ENCODE data around the gene LAMB4. TPM values are rescaled to one million over a fixed set of nuclear protein-coding genes. Genes with fewer than 3 reads are reported as not detected.

The LAMB4 gene, protein sequence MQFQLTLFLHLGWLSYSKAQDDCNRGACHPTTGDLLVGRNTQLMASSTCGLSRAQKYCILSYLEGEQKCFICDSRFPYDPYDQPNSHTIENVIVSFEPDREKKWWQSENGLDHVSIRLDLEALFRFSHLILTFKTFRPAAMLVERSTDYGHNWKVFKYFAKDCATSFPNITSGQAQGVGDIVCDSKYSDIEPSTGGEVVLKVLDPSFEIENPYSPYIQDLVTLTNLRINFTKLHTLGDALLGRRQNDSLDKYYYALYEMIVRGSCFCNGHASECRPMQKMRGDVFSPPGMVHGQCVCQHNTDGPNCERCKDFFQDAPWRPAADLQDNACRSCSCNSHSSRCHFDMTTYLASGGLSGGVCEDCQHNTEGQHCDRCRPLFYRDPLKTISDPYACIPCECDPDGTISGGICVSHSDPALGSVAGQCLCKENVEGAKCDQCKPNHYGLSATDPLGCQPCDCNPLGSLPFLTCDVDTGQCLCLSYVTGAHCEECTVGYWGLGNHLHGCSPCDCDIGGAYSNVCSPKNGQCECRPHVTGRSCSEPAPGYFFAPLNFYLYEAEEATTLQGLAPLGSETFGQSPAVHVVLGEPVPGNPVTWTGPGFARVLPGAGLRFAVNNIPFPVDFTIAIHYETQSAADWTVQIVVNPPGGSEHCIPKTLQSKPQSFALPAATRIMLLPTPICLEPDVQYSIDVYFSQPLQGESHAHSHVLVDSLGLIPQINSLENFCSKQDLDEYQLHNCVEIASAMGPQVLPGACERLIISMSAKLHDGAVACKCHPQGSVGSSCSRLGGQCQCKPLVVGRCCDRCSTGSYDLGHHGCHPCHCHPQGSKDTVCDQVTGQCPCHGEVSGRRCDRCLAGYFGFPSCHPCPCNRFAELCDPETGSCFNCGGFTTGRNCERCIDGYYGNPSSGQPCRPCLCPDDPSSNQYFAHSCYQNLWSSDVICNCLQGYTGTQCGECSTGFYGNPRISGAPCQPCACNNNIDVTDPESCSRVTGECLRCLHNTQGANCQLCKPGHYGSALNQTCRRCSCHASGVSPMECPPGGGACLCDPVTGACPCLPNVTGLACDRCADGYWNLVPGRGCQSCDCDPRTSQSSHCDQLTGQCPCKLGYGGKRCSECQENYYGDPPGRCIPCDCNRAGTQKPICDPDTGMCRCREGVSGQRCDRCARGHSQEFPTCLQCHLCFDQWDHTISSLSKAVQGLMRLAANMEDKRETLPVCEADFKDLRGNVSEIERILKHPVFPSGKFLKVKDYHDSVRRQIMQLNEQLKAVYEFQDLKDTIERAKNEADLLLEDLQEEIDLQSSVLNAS (N-terminal part only)
- total RNA-seq: not detected
- not detected for polyA plus RNA-seq

DNA sequence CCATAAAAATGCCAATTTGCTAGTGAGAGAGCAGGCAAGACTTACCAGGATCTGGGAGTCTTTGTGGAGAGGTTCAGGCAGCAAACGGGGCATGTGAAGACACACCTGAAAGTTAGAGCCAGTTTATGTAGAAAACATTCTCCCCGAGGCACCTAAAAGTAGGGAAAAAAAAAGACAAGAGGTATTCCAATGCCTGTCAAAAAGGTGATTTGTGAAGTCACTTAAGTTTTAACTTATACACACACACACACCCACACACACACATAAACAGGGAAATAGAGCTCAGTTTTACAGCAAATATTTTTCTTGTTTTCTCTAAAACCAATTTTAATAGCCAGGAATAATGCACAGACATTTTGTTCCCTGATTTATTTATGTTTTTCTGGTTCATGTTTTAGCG, at the start of gene LAMB4:
Gene LAMB4 (minus strand): TSS at position 101 of the 400 bp plus-strand sequence. CDS start 7,197 bp downstream, outside the sequence.
- intact Hi-C loops (cut with micrococcal nuclease): no loop called here
- no peaks in the 10 kb centered on the region for H3K36me3 Mint-ChIP-seq
- no peak within 1 kb of the TSS for H3K4me3 Mint-ChIP-seq
- peaks cover under 1 to 5% (median 3%) of the 10 kb centered on the region in 4 donors for H3K4me1 Mint-ChIP-seq
- Histone ChIP-seq H3K36me3 (ENCODE audit: insufficient read depth, low read length) (no peaks in the 10 kb centered on the region), H3K27ac (ENCODE audit: low read depth, low read length) (no peak within 1 kb of the TSS), H3K27me3 (ENCODE audit: insufficient read depth, low read length) (no peaks in the 10 kb centered on the region), H3K4me1 (ENCODE audit: insufficient read depth, low read length) (peaks cover 3% of the 10 kb centered on the region), H3K9me3 (ENCODE audit: control insufficient read depth in 1 of 2, low read length in 2 of 2) (no peaks in the 10 kb centered on the region), H3K4me3 (ENCODE audit: low read length in 2 of 2) (no peak within 1 kb of the TSS)
- ChIA-PET POLR2A (ENCODE audit: partially characterized antibody) (no interaction called here), CTCF (ENCODE audit: partially characterized antibody) (interaction anchor here (2.1 kb wide), 1 partner anchor 15 kb away, joined by 6 read pairs; no protein-coding TSS in a partner anchor)
- no peak within 1 kb of the TSS for H3K27ac Mint-ChIP-seq
- H3K27me3 Mint-ChIP-seq: peaks cover 0 to 2% of the 10 kb centered on the region in 2 donors
- no peak for DNase-seq
- H3K9me3 Mint-ChIP-seq: no peaks in the 10 kb centered on the region

DNA sequence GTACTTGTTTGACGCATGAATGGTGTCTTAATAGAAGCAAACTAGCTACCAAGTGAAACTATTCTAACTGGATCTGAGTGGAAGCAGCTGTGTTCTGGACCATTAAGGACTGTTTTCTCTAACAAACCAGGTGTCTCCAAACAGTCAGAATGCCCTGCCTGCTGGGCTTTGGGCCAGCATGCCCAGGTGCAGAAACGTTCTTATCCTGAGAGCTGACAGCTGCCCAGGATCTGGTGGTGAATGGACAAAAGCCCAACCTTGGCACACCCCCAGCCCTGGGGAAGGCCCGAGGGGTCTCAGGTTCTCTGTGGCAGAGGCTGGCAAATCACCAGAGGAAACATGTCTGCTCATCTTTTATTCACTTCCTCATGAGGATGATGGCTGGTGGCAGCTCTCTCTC, 48.2 kb upstream of the LAMB4 start:
- Histone ChIP-seq H3K36me3 (ENCODE audit: insufficient read depth, low read length) (no peaks in the 10 kb centered on the region), H3K4me3 (ENCODE audit: low read length in 2 of 2) (no peak overlapping the region), H3K27me3 (ENCODE audit: insufficient read depth, low read length) (no peaks in the 10 kb centered on the region), H3K27ac (ENCODE audit: low read depth, low read length) (no peak overlapping the region), H3K9me3 (ENCODE audit: control insufficient read depth in 1 of 2, low read length in 2 of 2) (no peaks in the 10 kb centered on the region), H3K4me1 (ENCODE audit: insufficient read depth, low read length) (no peaks in the 10 kb centered on the region)
- Mint-ChIP-seq H3K4me3 (no peak overlapping the region), H3K27ac (no peak overlapping the region), H3K27me3 (peaks cover 0 to 8% of the 10 kb centered on the region in 2 donors), H3K4me1 (no peaks in the 10 kb centered on the region), H3K36me3 (no peaks in the 10 kb centered on the region), H3K9me3 (peaks cover 0 to 2% (median 0%) of the 10 kb centered on the region in 8 donors)
- ChIA-PET CTCF (ENCODE audit: partially characterized antibody) (interaction anchor here (1.2 to 1.5 kb wide), 2 partner anchors 13 to 14 kb away, joined by 3 read pairs; no protein-coding TSS in a partner anchor), POLR2A (ENCODE audit: partially characterized antibody) (no interaction called here)
- no peak for DNase-seq
- intact Hi-C loops (cut with micrococcal nuclease): no loop called here

DNA sequence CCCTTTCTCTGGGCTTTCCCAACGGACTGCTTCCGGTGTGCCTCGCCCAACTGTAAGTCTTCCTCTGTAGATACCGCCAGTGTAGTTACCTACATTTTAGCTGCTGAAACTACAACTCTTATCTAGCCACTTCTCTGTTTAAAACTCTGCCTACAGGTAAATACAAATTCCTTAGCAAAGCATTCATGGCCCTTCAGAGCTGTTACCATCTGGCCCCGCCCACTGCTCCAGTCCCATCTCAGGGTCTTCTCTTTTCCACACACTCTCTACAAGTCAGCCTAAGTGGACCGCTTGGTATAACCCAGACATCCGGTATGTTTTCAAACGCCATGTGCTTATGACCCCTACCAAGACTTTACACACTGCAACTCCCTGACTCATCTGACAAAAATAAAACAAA, 41.0 kb upstream of the LAMB4 start:
- H3K27me3 ChIP-seq (ENCODE audit: insufficient read depth, low read length): no peaks in the 10 kb centered on the region
- H3K27ac ChIP-seq (ENCODE audit: low read depth, low read length): no peak overlapping the region
- CTCF ChIA-PET (ENCODE audit: partially characterized antibody): no interaction called here
- intact Hi-C loops (cut with micrococcal nuclease): no loop called here
- no peaks in the 10 kb centered on the region for H3K36me3 ChIP-seq (ENCODE audit: insufficient read depth, low read length)
- Mint-ChIP-seq H3K27me3 (peaks cover 2 to 3% of the 10 kb centered on the region in 2 donors), H3K4me1 (no peaks in the 10 kb centered on the region), H3K36me3 (no peaks in the 10 kb centered on the region), H3K9me3 (no peaks in the 10 kb centered on the region), H3K27ac (no peak overlapping the region), H3K4me3 (peak overlapping the region in 1 of 8 donors; percentile 33)
- no peaks in the 10 kb centered on the region for H3K4me1 ChIP-seq (ENCODE audit: insufficient read depth, low read length)
- no peak overlapping the region for H3K4me3 ChIP-seq (ENCODE audit: low read length in 2 of 2)
- no peak for DNase-seq
- no peaks in the 10 kb centered on the region for H3K9me3 ChIP-seq (ENCODE audit: control insufficient read depth in 1 of 2, low read length in 2 of 2)
- POLR2A ChIA-PET (ENCODE audit: partially characterized antibody): no interaction called here

DNA sequence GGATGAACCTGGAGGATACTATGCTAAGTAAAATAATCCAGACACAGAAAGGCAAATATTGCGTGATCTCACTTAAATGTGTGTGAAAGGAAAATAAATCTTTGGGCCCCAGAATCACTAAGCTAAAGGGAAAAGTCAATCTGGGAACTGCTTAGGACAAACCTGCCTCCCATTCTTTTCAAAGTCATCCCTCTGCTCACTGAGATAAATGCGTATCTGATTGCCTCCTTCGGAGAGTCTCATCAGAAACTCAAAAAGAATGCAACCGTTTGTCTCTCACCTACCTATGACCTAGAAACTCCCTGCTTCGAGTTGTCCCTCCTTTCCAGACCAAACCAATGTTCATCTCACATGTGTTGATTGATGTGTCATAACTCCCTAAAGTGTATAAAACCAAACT, 40.1 kb upstream of the LAMB4 start:
- Histone ChIP-seq H3K36me3 (ENCODE audit: insufficient read depth, low read length) (no peaks in the 10 kb centered on the region), H3K27ac (ENCODE audit: low read depth, low read length) (no peak overlapping the region), H3K4me1 (ENCODE audit: insufficient read depth, low read length) (no peaks in the 10 kb centered on the region), H3K4me3 (ENCODE audit: low read length in 2 of 2) (no peak overlapping the region), H3K27me3 (ENCODE audit: insufficient read depth, low read length) (no peaks in the 10 kb centered on the region), H3K9me3 (ENCODE audit: control insufficient read depth in 1 of 2, low read length in 2 of 2) (no peaks in the 10 kb centered on the region)
- no peaks in the 10 kb centered on the region for H3K9me3 Mint-ChIP-seq
- no peak overlapping the region for H3K4me3 Mint-ChIP-seq
- intact Hi-C loops (cut with micrococcal nuclease): no loop called here
- H3K36me3 Mint-ChIP-seq: no peaks in the 10 kb centered on the region
- ChIA-PET POLR2A (ENCODE audit: partially characterized antibody) (no interaction called here), CTCF (ENCODE audit: partially characterized antibody) (no interaction called here)
- H3K4me1 Mint-ChIP-seq: no peaks in the 10 kb centered on the region
- no peak overlapping the region for H3K27ac Mint-ChIP-seq
- DNase-seq: no peak
- peaks cover 2 to 3% of the 10 kb centered on the region in 2 donors for H3K27me3 Mint-ChIP-seq

DNA sequence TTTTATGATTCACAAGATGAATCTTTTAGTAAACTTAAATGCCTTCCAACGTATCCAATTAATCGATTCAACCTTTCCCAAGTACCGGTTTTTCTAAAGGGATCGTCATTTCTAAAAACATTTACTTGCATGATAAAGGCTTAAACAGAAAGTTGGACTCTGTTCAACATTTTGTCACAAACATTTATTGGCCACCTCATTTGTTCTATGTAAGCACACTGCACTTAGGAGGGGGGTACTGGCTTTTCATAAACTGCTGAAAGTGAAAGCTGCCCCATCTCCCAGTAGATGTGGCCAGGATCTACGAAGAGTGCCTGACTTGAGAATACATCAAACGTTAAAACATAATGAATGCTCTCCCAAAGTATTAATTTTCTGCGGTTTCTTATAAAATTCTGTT, 37.3 kb upstream of the LAMB4 start:
- H3K4me1 Mint-ChIP-seq: no peaks in the 10 kb centered on the region
- Histone ChIP-seq H3K27ac (ENCODE audit: low read depth, low read length) (no peak overlapping the region), H3K36me3 (ENCODE audit: insufficient read depth, low read length) (no peaks in the 10 kb centered on the region), H3K4me1 (ENCODE audit: insufficient read depth, low read length) (no peaks in the 10 kb centered on the region), H3K9me3 (ENCODE audit: control insufficient read depth in 1 of 2, low read length in 2 of 2) (no peaks in the 10 kb centered on the region), H3K27me3 (ENCODE audit: insufficient read depth, low read length) (no peaks in the 10 kb centered on the region), H3K4me3 (ENCODE audit: low read length in 2 of 2) (no peak overlapping the region)
- H3K9me3 Mint-ChIP-seq: peaks cover 0 to 3% (median 0%) of the 10 kb centered on the region in 8 donors
- no peaks in the 10 kb centered on the region for H3K36me3 Mint-ChIP-seq
- no peak overlapping the region for H3K27ac Mint-ChIP-seq
- no peak for DNase-seq
- peaks cover 3 to 5% of the 10 kb centered on the region in 2 donors for H3K27me3 Mint-ChIP-seq
- intact Hi-C loops (cut with micrococcal nuclease): no loop called here
- CTCF ChIA-PET (ENCODE audit: partially characterized antibody): interaction anchor here (1.6 kb wide), 1 partner anchor 12 kb away, joined by 4 read pairs; no protein-coding TSS in a partner anchor
- POLR2A ChIA-PET (ENCODE audit: partially characterized antibody): no interaction called here
- H3K4me3 Mint-ChIP-seq: no peak overlapping the region

DNA sequence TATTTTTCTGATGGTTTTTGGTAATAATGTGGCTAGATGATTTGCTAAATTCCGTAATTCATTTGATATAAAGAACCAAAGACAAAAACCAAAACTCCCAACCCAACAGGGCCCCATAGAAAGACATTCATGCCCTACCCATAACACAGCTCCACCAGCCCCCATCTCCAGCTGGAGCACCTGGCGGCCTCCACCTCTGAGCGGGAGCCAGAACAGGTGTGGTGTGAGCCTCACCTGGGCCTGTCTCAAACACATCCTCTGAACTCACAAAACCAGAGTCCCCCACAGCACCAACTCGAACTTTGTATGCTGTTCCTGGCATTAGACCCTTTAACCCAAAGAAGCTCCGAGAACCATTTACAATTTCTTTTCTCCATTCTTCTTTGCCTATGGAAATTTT, 36.5 kb upstream of the LAMB4 start:
- CTCF ChIA-PET (ENCODE audit: partially characterized antibody): interaction anchor here (1.6 kb wide), 1 partner anchor 13 kb away, joined by 4 read pairs; no protein-coding TSS in a partner anchor
- Histone ChIP-seq H3K4me1 (ENCODE audit: insufficient read depth, low read length) (no peaks in the 10 kb centered on the region), H3K9me3 (ENCODE audit: control insufficient read depth in 1 of 2, low read length in 2 of 2) (no peaks in the 10 kb centered on the region), H3K27me3 (ENCODE audit: insufficient read depth, low read length) (no peaks in the 10 kb centered on the region), H3K27ac (ENCODE audit: low read depth, low read length) (no peak overlapping the region), H3K4me3 (ENCODE audit: low read length in 2 of 2) (no peak overlapping the region), H3K36me3 (ENCODE audit: insufficient read depth, low read length) (no peaks in the 10 kb centered on the region)
- Mint-ChIP-seq H3K27me3 (peaks cover 3 to 4% of the 10 kb centered on the region in 2 donors), H3K27ac (no peak overlapping the region), H3K9me3 (peaks cover 0 to 3% (median 0%) of the 10 kb centered on the region in 8 donors), H3K4me1 (no peaks in the 10 kb centered on the region), H3K4me3 (no peak overlapping the region), H3K36me3 (no peaks in the 10 kb centered on the region)
- no peak for DNase-seq
- POLR2A ChIA-PET (ENCODE audit: partially characterized antibody): no interaction called here
- intact Hi-C loops (cut with micrococcal nuclease): no loop called here

Measured in CD4-positive, alpha-beta memory T cell (primary cell).